K562 (cell line): ENCODE data around the gene LATS2. TPM values are rescaled to one million over a fixed set of nuclear protein-coding genes. Genes with fewer than 3 reads are reported as not detected.

Source experiments
- ATAC-seq: fragments of 200-7000 bp; cut with Tn5 transposase; 3 replicates; pipeline ENCODE4 v1.9.1; 2020; ENCODE audit warnings: moderate library complexity
- BruUV-seq: library from RNA; stranded (reverse); fragments of 400-500 nt; replicated peaks from 2 replicates; lab custom pipeline; 2021; lab: Mats Ljungman, UMichigan
- CTCF ChIA-PET: fragments of 300-600 bp; formaldehyde crosslinking; extraction: SDS; loops from one replicate; lab custom pipeline; 2021; ENCODE audit warnings: low intra/inter-chr PET ratio; lab: Yijun Ruan, JAX
- POLR2A ChIA-PET: fragments of 300-600, 350-650 bp; sonication (Branson Sonifier 250); formaldehyde crosslinking; extraction: SDS; loops from one replicate; lab custom pipeline; 2021; ENCODE audit warnings: antibody characterized with exemption, inconsistent platforms; lab: Yijun Ruan, JAX
- DNase-seq, 4 experiments: peaks; one replicate each; pipeline versions ENCODE4 v3.0.0 to v3.0.0-alpha.2; 2011 to 2018; ENCODE audit warnings: low spot score in 3 of 4, mixed read lengths in 3 of 4; ENCODE audit errors: extremely low read depth in 1 of 4
- FAIRE-seq: peaks from 2 replicates; lab custom pipeline; 2011; peaks lifted over from hg19 to GRCh38; lab: Jason Lieb, UNC
- H2AFZ ChIP-seq: 2 replicates; pipeline ENCODE4 v1.6.0; 2011; ENCODE audit warnings: low read depth, low read length, control low read depth, inconsistent platforms
- H3K27ac ChIP-seq: fragments of 200-600 bp; 3 replicates; pipeline ENCODE4 v1.8.0; 2011; ENCODE audit warnings: low read depth, mild to moderate bottlenecking, control low read depth, inconsistent platforms, low read length, moderate library complexity, mixed read lengths; ENCODE audit errors: extremely low read depth
- H3K27me3 ChIP-seq, 2 experiments: fragments of 300-600 bp in 1 of 2; 2 replicates in 1 of 2; 3 replicates in 1 of 2; pipeline versions ENCODE4 v1.6.0 to v1.8.0; 2011; ENCODE audit warnings: inconsistent platforms in 2 of 2, low read length in 2 of 2, mild to moderate bottlenecking in 1 of 2, mixed read lengths in 1 of 2, moderate library complexity in 1 of 2; ENCODE audit not compliant: control insufficient read depth in 2 of 2, insufficient read depth in 2 of 2
- H3K36me3 ChIP-seq: fragments of 300-600 bp; 3 replicates; pipeline ENCODE4 v1.8.0; 2011; ENCODE audit warnings: mild to moderate bottlenecking, low read length, inconsistent platforms; ENCODE audit not compliant: control insufficient read depth, insufficient read depth
- H3K4me1 ChIP-seq, 2 experiments: fragments of 200-600 bp in 1 of 2; replicated peaks in 1 of 2; 2 replicates in 1 of 2; 3 replicates in 1 of 2; pipeline versions ENCODE4 v1.5.1 to v1.8.0; 2011; ENCODE audit warnings: inconsistent platforms in 2 of 2, low read length in 2 of 2, mild to moderate bottlenecking in 1 of 2, mixed read lengths in 1 of 2, moderate library complexity in 1 of 2; ENCODE audit not compliant: control insufficient read depth in 2 of 2, insufficient read depth in 2 of 2
- H3K4me2 ChIP-seq: 2 replicates; pipeline ENCODE4 v1.6.1; 2011; ENCODE audit warnings: low read length, control low read depth, inconsistent platforms, mixed read lengths; ENCODE audit not compliant: insufficient read depth
- H3K4me3 ChIP-seq: fragments of 200-600 bp; sonication (generic), shearing (Covaris generic); 2 replicates; pipeline ENCODE4 v1.5.1; 2016; ENCODE audit warnings: control low read depth, inconsistent platforms
- H3K79me2 ChIP-seq: fragments of 200-600 bp; 3 replicates; pipeline ENCODE4 v1.8.0; 2011; ENCODE audit warnings: low read length, inconsistent platforms; ENCODE audit not compliant: control insufficient read depth, insufficient read depth
- H3K9ac ChIP-seq, 2 experiments: 2 replicates each; pipeline versions ENCODE4 v1.6.0 to v1.6.1; 2011; ENCODE audit warnings: low read depth in 2 of 2, low read length in 2 of 2, control low read depth in 1 of 2, inconsistent platforms in 1 of 2, mild to moderate bottlenecking in 1 of 2, mixed read lengths in 1 of 2; ENCODE audit not compliant: insufficient read depth in 1 of 2
- H3K9me1 ChIP-seq: one replicate; pipeline ENCODE4 v1.6.0; 2011; ENCODE audit warnings: inconsistent platforms, mild to moderate bottlenecking, low read length, moderate library complexity; ENCODE audit not compliant: control insufficient read depth, insufficient read depth
- H3K9me3 ChIP-seq: replicated peaks from 2 replicates; pipeline ENCODE4 v1.5.1; 2011; ENCODE audit warnings: low read depth, low read length, inconsistent platforms; ENCODE audit not compliant: control insufficient read depth, insufficient read depth
- H4K20me1 ChIP-seq: replicated peaks from 2 replicates; pipeline ENCODE4 v1.6.1; 2011; ENCODE audit warnings: low read length, inconsistent platforms, mixed read lengths; ENCODE audit not compliant: control insufficient read depth, insufficient read depth
- CBFA2T3 ChIP-seq: fragments of 450-650 bp; IDR thresholded peaks from 2 replicates; pipeline ENCODE4 v1.6.1; 2017
- CBX2 ChIP-seq: fragments of 200-600 bp; sonication (generic); IDR thresholded peaks from one replicate; pipeline ENCODE4 v1.6.1; 2012; ENCODE audit warnings: mild to moderate bottlenecking, low read length, inconsistent platforms; ENCODE audit not compliant: insufficient read depth, poor library complexity, severe bottlenecking
- LCOR ChIP-seq: sonication (generic); formaldehyde crosslinking; IDR thresholded peaks from 2 replicates; pipeline ENCODE4 v1.8.0; 2022; ENCODE audit warnings: mild to moderate bottlenecking, missing genetic modification reagents
- SRSF7 ChIP-seq: fragments of 200-400 bp; formaldehyde crosslinking; optimal IDR thresholded peaks from 2 replicates; pipeline ENCODE3; 2017; ENCODE audit warnings: mild to moderate bottlenecking, low read depth, low read length
- TCF7L2 ChIP-seq: fragments of 150-350 bp; IDR thresholded peaks from 2 replicates; pipeline ENCODE4 v1.6.1; 2016; ENCODE audit warnings: low read depth, mild to moderate bottlenecking, low read length, moderate library complexity
- ZBTB12 ChIP-seq: fragments of 250-450 bp; sonication (Bioruptor Pico); IDR thresholded peaks from 2 replicates; pipeline ENCODE4 v1.4.0; 2020
- ZNF407 ChIP-seq: fragments of 450-650 bp; IDR thresholded peaks from 2 replicates; pipeline ENCODE4 v1.6.1; 2016; ENCODE audit warnings: low read depth
- ZNF431 ChIP-seq: sonication (generic); formaldehyde crosslinking; IDR thresholded peaks from 2 replicates; pipeline ENCODE4 v1.8.0; 2022; ENCODE audit warnings: mild to moderate bottlenecking, missing genetic modification reagents
- WGBS: fragments of 100-300 bp; shearing (Covaris generic); methylation state at CpG from one replicate; pipeline ENCODE4 v1.1.6; 2016; ENCODE audit warnings: low coverage, mixed read lengths; ENCODE audit not compliant: insufficient coverage; ENCODE audit errors: missing lambda C conversion rate; 5-methylcytosine and 5-hydroxymethylcytosine counted together
- in situ Hi-C: fragments of 300-500 bp; cut with MboI; formaldehyde crosslinking; loops from 4 replicates; pipeline ENCODE4 v1.15.0; 2018; ENCODE audit warnings: inconsistent platforms, mixed read lengths
- intact Hi-C: fragments of 100-400 bp; cut with micrococcal nuclease; formaldehyde crosslinking; loops from 2 replicates; pipeline ENCODE4 v1.14.2; 2022
- polyA plus RNA-seq, 8 experiments: library from polyadenylated mRNA; depleted of rRNA in 4 of 8; stranded (reverse) in 5 of 8; unstranded in 3 of 8; fragments of >200 nt; fragmentation: Nextera tagmentation in 2 of 8; fragmentation: Illumina TruSeq in 1 of 8; extraction: Ambion mirVana in 2 of 8; extraction: Trizol in 1 of 8; gene quantifications; 2 replicates each; pipeline versions ENCODE4 v1.2.1 to v1.2.3, GENCODE V29; 2011 to 2014; ENCODE audit warnings: inconsistent platforms in 1 of 8, missing spikeins in 1 of 8
- total RNA-seq, 7 experiments: library from RNA; depleted of rRNA in 6 of 7; stranded (reverse); fragments of >200 nt in 6 of 7; fragmentation: Illumina TruSeq in 2 of 7; extraction: Trizol in 2 of 7; gene quantifications; 2 replicates each; pipeline versions ENCODE4 v1.2.1 to v1.2.3, GENCODE V29; 2011 to 2021; ENCODE audit warnings: low replicate concordance in 1 of 7
- TF ChIP-seq, protein P1 (sequence below): IDR thresholded peaks from 3 replicates; pipeline ENCODE4 v1.6.1; 2011; ENCODE audit warnings: borderline replicate concordance, mild to moderate bottlenecking; ENCODE audit not compliant: insufficient read length, insufficient read depth

LATS2 gene
- total and polyA plus RNA-seq, 9 of the 15 experiments (the other 6 are each of a cell fraction or from before 2014, with no cell fraction given) = 0.18 to 3.7 (median 0.76) TPM

DNA sequence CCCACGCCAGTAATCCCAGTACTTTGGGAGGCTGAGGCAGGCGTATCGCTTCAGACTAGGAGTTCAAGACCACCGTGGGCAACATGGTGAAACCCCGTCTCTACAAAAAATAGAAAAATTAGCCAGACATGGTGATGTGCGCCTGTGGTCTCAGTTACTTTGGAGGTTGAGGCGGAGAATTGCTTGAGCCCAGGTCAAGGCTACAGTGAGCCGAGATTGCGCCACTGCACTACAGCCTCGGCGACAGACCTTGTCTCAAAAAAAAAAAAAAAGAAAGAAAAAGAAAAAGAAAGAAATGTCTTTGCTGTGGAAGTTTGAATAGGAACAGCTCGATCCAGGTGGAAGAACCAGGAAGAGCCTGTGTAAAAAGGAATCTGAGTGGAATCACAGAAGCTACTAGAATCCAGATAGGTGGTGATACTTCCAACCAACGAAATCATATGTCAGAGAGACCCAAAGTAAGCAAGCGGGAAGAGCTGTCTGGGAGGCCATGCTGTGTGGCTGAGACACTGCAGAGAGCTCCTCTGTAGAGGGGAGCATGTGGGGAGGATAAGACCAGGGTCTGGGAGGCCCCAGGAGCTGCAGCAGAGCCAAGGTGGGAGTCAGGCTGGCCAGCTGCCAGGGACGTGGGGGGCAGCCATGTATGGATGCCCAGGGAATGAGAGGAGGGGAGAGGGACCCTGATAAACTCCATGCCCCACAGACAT lies 21.1 kb downstream of the LATS2 start:
- Histone ChIP-seq H3K27ac (no peak overlapping the region), H2AFZ (no peak overlapping the region), H3K9ac (no peak overlapping the region), H3K4me2 (no peak overlapping the region), H3K79me2 (no peaks in the 10 kb centered on the region), H3K27me3 (no peaks in the 10 kb centered on the region), H3K36me3 (no peaks in the 10 kb centered on the region; the same call in 2 of the 3 replicates), H3K9me3 (no peaks in the 10 kb centered on the region), H4K20me1 (no peaks in the 10 kb centered on the region; the same call in 1 of the 2 replicates), H3K9me1 (no peaks in the 10 kb centered on the region), H3K4me1 (peaks cover 0 to 3% of the 10 kb centered on the region in 2 experiments; a peak in 2 of 5 replicates), H3K4me3 (no peak overlapping the region)
- 53% methylated on average over 11 of the region's 15 CpGs for WGBS
- in situ Hi-C loops = no loop called here
- no peak for FAIRE-seq
- no peak for ATAC-seq
- BruUV-seq = no TSS peak
- ChIA-PET CTCF (no interaction called here), POLR2A (interaction anchor here (0.6 kb wide), 1 partner anchor 35 kb away, joined by 3 read pairs; no protein-coding TSS in a partner anchor)
- no peak for DNase-seq
- intact Hi-C loops = no loop called here
- TF ChIP-seq ZNF407 = no peak
- TF ChIP-seq ZNF431 (CRISPR knock-in tag) = no peak
- TF ChIP-seq LCOR = no peak
- no peak for TF ChIP-seq CBX2
- TF ChIP-seq, protein P1, sequence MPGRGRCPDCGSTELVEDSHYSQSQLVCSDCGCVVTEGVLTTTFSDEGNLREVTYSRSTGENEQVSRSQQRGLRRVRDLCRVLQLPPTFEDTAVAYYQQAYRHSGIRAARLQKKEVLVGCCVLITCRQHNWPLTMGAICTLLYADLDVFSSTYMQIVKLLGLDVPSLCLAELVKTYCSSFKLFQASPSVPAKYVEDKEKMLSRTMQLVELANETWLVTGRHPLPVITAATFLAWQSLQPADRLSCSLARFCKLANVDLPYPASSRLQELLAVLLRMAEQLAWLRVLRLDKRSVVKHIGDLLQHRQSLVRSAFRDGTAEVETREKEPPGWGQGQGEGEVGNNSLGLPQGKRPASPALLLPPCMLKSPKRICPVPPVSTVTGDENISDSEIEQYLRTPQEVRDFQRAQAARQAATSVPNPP = no peak
- no peak for TF ChIP-seq SRSF7
- no peak for TF ChIP-seq TCF7L2
- no peak for TF ChIP-seq CBFA2T3
- TF ChIP-seq ZBTB12 = no peak
